Measurements from ENCODE around the gene COL16A1.
"Not testable (repeated sequence)": the region's sequence is repeated elsewhere in the genome, so short reads cannot be mapped to it uniquely, and the experiment has no call there.

The COL16A1 gene

DNA sequence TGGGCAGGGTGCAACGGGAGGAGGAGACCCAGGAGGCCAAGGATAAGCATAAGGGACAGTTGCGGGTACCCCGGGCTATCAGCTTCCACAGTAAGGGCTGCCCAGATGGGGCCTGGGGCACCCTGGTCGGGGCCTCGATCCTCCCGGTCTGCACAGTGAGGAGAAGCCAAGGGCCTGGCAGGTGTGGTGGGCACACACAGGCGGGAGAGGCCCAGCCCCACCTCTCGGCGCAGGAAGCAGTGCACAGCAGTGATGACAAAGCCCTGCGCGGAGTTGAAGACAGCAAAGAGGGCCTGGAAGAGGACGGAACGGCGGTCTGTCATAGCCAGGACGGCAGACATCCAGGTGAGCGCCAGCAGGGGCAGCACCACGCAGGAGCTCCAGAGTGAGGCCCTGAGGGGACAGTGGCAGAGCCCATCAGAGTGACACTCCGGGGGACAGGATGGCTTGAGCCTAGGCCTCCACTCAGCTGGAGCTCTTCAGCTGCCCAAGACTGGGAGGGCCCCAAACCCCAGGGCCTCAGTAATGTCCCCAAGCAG, 29.0 kb upstream of the COL16A1 start:
- no peak for DNase-seq (ENCODE audit: low read depth)

GRCh38 chr1:31732343-31732742, 28.5 kb upstream of the COL16A1 start:
- DNase-seq (ENCODE audit: low read depth) = no peak

DNA sequence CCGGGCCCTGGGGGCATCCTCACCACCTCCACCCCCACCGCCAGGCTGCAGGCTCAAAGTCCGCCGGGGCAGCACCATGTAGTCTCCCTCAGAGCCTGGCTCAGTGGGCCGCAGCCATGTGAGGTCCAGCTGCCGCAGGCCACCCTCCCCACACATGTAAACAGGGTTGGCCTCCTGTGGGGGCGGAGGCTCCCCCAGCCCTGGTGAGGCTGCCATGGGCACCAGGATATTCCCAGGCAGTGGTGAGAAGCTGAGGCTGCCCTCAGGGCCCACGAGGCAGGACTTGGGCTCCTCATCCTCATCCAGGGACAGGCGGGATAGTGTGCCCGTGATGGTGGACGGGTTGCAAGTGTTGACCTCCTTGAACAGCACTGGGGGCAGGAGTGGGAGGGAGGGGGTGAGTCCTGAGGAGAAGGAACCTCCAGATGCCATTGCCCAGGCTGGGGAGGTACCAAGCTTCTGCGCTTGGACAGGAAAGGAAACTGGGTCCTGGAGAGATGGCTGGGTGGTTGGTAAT, 27.3 kb upstream of the COL16A1 start:
- DNase-seq (ENCODE audit: low read depth) = no peak

DNA sequence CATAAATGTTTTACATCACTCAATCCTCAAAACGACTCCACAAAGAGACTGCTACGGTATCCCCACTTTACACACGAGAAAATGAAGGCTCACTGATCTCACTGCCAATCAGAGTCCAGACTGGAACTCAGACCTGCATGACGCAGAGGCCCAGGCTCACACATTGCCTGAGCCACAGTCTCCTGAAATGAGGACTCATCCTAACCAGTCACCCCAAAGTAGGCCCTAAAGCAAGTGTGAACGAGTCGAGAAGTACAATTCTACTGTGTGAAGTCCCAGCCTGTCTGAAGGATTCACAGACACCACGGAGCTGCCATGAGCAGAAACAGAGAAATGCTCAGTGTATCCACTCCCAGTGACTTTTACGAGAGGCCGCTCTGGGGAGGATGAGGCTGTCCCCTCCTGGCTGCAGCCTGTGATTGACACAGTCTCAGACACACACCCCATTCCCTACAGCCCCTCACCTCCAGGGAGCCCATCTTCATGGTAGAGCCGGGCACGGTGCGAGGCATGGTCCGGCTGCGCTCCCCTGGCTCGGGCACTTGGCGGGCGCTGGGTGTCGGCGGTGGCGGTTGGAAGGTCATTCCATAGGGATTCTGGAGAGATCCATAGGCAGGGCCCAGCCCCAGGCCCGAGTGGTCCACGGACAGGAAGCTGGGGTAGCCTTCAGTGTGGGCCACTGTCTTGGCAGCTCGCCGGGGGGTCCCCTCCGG, 26.7 kb upstream of the COL16A1 start:
- DNase-seq (ENCODE audit: low read depth) = no peak

GRCh38 chr1:31727849-31728248, 24.0 kb upstream of the COL16A1 start:
- no peak for DNase-seq (ENCODE audit: low read depth)

DNA sequence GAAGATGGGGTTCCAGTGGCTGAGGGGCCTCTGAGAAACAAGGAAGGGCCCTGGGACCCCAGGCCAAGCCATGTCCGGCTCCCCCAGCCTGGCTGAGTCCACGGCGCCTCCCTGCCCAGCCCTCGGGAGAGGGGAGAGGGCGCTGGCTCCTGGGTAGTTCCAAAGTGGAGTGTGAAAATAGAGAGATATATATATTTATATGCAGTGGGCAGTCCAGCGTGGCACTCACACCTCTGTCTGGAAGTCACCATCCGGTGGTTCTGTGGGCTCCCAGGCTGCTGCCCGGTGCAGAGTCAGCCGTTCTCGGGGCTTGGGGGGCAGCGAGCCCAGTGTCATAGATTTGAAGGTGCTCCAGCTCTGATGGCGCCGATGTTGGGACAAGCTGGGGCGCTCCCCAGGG, 23.4 kb upstream of the COL16A1 start:
- no peak for DNase-seq (ENCODE audit: low read depth)

DNA sequence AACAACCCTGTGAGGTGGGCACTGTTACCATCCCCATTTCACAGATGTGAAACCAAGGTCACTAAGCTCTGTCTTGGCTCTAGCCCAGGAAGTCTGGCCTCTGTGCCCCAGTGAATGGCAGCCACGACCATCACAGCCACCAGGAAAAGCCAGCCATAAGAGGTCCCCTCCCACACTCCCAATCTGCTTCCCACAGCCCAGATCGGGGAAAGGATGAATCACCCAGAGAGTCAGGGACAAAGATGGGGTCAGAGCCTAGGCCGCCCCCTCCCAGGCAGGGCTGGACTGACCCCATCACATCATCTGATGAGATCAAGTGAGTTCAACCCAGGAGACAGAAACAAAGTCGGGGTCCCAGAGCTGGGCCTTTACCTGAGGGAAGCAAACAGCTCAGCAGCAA, 22.9 kb upstream of the COL16A1 start:
- DNase-seq (ENCODE audit: low read depth) = no peak

DNA sequence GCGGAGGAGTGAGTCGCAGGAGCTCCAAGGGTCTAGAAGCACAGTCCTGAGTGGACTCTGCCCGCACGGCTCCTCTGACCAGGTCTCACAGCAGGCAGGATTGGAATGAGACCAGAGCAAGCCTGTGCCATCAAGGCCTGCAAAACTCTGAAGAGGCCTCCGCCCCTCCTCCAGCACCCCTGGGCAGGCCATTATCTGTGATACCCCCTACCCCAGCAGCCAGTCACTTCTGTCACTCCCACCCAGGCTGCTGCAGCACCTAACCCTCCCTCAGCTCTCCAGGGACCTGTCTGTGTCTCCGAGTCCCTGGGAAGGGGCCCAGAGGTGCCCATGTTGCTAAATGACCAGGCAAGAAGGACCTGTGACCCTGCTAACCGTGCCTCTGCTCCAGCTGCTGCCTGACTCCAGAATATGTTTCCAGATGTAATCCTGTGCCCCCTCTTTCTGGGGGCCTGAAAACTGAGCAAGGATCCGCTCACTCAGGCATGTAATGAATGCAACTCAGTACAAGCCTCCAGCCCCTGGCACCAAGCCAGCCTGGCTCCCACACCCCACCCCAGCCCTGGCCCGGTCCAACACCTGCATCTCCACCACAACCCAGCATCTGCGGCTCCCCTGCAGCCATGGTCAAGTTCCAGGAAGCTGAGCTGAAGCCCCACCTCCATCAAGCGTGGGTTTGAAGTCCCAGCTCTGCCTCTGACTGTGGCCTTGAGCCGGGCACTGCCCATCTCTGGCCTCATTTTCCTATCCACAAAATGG, 22.1 kb upstream of the COL16A1 start:
- DNase-seq (ENCODE audit: low read depth) = no peak

DNA sequence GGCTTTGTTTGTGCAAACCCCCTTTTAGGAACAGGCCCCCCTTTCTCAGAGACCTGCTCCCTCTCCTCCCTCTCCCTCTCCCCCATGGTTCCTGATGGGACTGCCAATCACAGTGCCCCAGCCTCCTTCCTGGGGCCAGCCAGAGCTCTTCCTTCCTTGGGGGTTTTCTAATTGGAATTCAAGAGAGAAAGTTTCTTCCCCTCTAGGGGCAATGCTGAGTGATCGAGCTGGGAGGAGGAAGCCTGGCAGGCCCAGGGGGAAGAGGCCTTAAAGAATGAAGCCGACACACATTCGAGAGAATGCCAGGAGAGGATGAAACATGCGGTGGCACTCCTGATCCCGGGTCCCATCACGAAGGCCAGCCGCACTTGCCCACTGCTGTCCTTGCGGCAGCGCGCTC, 21.3 kb upstream of the COL16A1 start:
- no peak for DNase-seq (ENCODE audit: low read depth)

- no peak for DNase-seq (ENCODE audit: low read depth)
These were observed 20.1 kb upstream of the COL16A1 start for GRCh38 chr1:31723828-31724359.

- DNase-seq (ENCODE audit: low read depth) = no peak
These were observed 14.6 kb upstream of the COL16A1 start for GRCh38 chr1:31718327-31718897.

- no peak for DNase-seq (ENCODE audit: low read depth)
These were observed 13.5 kb upstream of the COL16A1 start for GRCh38 chr1:31717341-31717740.

GRCh38 chr1:31715873-31716220, 12.0 kb upstream of the COL16A1 start:
- DNase-seq (ENCODE audit: low read depth) = no peak

- DNase-seq (ENCODE audit: low read depth) = no peak
These were observed 11.5 kb upstream of the COL16A1 start for GRCh38 chr1:31715087-31715872.

GRCh38 chr1:31714442-31715086, 10.7 kb upstream of the COL16A1 start:
- no peak for DNase-seq (ENCODE audit: low read depth)

- DNase-seq (ENCODE audit: low read depth) = no peak
These were observed 8.8 kb upstream of the COL16A1 start for GRCh38 chr1:31712630-31713029.

DNA sequence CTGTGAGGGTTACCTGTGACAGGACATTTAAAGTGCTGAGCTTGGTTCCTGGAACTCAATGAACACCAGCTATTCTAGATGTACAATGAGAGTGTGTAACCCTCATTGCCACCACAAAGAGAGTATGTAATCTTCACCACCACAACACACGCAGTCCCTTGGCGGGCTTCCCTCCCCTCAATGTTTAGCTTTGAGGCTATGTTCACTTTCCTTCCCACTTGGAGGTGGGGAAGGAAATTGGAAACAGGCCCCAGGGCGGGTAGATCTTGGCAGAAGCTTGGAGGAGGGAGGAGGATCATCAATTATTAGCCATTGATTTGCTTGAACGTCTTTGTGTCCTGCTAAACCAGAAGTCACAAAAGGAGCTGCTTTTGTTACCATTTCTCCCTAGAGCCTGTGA, 8.3 kb upstream of the COL16A1 start:
- DNase-seq (ENCODE audit: low read depth) = no peak

DNA sequence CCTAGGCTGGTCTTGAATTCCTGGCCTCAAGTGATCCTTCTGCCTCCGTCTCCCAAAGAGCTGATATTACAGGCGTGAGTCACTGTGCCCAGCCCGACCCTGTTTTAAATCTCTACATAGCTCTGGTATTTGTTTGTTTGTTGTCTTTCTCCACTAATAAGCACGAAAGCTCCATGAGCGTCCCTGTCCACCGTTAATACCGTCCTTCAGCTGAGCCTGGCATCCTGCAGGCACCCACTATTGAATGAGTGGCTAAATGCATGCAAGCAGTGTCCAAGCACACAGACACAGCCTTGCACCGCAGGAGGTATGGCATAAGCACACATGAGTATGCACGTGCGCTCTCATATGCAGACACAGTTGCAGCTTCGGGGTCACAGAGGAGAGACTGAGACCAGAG, 4.5 kb upstream of the COL16A1 start:
- no peak for DNase-seq (ENCODE audit: low read depth)

GRCh38 chr1:31707711-31708110, 3.9 kb upstream of the COL16A1 start:
- no peak for DNase-seq (ENCODE audit: low read depth)

DNA sequence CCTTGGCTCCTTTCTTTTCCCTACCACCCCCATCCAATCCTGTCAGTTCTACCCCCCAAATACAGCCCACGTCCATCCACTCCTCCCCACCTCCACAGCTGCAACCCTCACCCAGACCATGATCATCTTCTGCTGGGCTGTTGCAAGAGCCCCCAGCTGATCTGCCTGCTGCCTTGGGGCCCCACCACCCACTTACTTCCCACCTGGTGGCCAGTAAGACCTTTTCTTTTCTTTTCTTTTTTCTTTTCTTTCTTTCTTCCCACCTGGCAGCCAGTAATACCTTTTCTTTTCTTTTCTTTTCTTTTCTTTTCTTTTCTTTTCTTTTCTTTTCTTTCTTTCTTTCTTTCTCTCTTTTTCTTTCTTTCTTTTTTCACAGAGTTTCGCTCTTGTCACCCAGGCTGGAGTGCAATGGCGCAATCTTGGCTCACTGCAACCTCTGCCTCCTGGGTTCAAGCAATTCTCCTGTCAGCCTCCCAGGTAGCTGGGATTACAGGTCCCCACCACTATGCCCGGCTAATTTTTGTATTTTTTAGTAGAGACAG, 3.3 kb upstream of the COL16A1 start:
- not testable (repeated sequence) for DNase-seq (ENCODE audit: low read depth)

Measured in stimulated activated CD8-positive, alpha-beta memory T cell treated with anti-CD3 and anti-CD28 coated beads, Interleukin-12 subunit alpha, Interleukin-12 subunit beta, amount 100 ng/mL, for 1 hour (primary cell).